Measurements from ENCODE around the gene RABGGTA. TPM values are rescaled to one million over a fixed set of nuclear protein-coding genes. Genes with fewer than 3 reads are reported as not detected.

The RABGGTA gene
- total RNA-seq, 2 experiments from 2014 or later = 24.3 to 27.3 TPM

DNA sequence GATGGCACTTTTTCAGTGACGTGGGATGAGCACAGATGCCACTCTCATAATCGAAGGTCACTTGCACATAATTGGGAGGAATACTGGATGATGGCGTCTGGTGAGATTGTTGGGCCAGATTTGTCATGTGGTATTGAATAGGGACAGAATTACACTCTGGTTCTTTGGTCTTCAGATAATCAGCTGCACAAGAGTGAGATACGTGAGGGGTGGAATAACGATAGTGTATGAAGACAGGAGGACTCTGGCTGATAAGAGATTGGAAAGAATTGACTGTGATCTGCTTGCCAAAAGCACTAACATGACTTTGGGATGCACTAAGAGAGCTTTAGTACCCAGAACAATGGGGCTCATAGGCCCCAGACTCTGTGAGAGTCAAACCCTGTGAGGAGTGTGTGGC lies 7.0 kb upstream of the RABGGTA start:
- Histone ChIP-seq H4K20me1 (ENCODE audit: insufficient read depth, low read length) (no peaks in the 10 kb centered on the region), H3K9me2 (ENCODE audit: insufficient read depth, low read length) (no peaks in the 10 kb centered on the region), H3K4me2 (ENCODE audit: low read length) (no peak overlapping the region), H3K36me3 (ENCODE audit: insufficient read depth, low read length) (no peaks in the 10 kb centered on the region), H3K4me3 (ENCODE audit: low read depth, low read length, poor library complexity, severe bottlenecking) (no peak overlapping the region), H3K9me3 (ENCODE audit: low read length) (no peaks in the 10 kb centered on the region), H3K79me2 (ENCODE audit: insufficient read depth, low read depth, low read length) (no peaks in the 10 kb centered on the region), H3K4me1 (ENCODE audit: insufficient read depth, low read length, poor library complexity, severe bottlenecking) (peaks cover 26% of the 10 kb centered on the region), H2AFZ (ENCODE audit: low read length) (no peak overlapping the region), H3K27ac (ENCODE audit: low read depth, low read length, poor library complexity, severe bottlenecking) (no peak overlapping the region)
- intact Hi-C loops (cut with micrococcal nuclease; ENCODE audit: unreplicated experiment) = no loop called here
- TF ChIP-seq EZH2phosphoT487 (IDR thresholded peaks at IDR 0.05; ENCODE audit: borderline replicate concordance, low read depth, low read length) = no peak
- TF ChIP-seq, protein P1, sequence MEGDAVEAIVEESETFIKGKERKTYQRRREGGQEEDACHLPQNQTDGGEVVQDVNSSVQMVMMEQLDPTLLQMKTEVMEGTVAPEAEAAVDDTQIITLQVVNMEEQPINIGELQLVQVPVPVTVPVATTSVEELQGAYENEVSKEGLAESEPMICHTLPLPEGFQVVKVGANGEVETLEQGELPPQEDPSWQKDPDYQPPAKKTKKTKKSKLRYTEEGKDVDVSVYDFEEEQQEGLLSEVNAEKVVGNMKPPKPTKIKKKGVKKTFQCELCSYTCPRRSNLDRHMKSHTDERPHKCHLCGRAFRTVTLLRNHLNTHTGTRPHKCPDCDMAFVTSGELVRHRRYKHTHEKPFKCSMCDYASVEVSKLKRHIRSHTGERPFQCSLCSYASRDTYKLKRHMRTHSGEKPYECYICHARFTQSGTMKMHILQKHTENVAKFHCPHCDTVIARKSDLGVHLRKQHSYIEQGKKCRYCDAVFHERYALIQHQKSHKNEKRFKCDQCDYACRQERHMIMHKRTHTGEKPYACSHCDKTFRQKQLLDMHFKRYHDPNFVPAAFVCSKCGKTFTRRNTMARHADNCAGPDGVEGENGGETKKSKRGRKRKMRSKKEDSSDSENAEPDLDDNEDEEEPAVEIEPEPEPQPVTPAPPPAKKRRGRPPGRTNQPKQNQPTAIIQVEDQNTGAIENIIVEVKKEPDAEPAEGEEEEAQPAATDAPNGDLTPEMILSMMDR (conservative IDR thresholded peaks at IDR 0.05; ENCODE audit: low read length) = no peak
- POLR2A ChIA-PET = no interaction called here
- no TSS peak for BruUV-seq (replicated peaks)
- CTCF ChIA-PET (ENCODE audit: unreplicated experiment) = no interaction called here
- no peak for DNase-seq (ENCODE audit: low spot score)

DNA sequence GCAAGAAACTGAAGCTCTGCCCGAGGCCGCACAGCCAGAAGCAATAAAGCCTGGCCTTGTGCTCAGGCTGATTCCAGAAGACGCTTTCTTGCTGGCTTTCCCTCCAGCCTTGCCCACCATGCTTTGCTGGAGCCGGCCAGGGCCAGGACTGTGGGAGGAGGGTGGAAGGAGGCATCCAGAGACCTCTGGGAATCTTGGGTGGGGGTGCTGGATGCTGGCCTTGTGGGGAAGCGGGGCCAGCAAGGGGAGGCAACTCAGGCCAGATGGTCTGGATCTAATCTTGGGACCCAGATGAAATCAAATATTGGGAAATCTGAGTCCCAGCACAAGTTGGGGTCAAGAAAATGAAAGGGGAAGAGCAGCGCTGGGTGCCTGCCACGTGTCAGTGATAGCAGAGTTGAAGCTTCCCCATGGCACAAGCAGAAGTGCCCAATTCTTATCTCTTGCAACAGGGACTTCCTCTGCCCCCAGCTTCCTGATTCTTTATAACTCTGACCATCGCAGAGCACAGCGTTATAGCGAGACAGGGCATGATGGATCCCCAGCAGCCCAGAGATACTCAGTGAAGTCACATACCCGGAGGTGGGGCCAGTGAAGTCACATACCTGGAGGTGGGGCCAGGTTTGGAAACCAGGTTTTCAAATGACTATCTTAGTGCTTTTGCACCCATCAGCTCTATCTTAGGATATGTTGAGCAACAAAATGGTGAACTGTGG lies 6.4 kb upstream of the RABGGTA start:
- Histone ChIP-seq H3K79me2 (ENCODE audit: insufficient read depth, low read depth, low read length) (no peaks in the 10 kb centered on the region), H3K4me2 (ENCODE audit: low read length) (no peak overlapping the region), H4K20me1 (ENCODE audit: insufficient read depth, low read length) (no peaks in the 10 kb centered on the region), H3K27ac (ENCODE audit: low read depth, low read length, poor library complexity, severe bottlenecking) (no peak overlapping the region), H3K9me3 (ENCODE audit: low read length) (no peaks in the 10 kb centered on the region), H3K9me2 (ENCODE audit: insufficient read depth, low read length) (no peaks in the 10 kb centered on the region), H3K4me1 (ENCODE audit: insufficient read depth, low read length, poor library complexity, severe bottlenecking) (peaks cover 32% of the 10 kb centered on the region), H2AFZ (ENCODE audit: low read length) (no peak overlapping the region), H3K36me3 (ENCODE audit: insufficient read depth, low read length) (no peaks in the 10 kb centered on the region), H3K4me3 (ENCODE audit: low read depth, low read length, poor library complexity, severe bottlenecking) (no peak overlapping the region)
- DNase-seq (ENCODE audit: low spot score) = no peak
- intact Hi-C loops (cut with micrococcal nuclease; ENCODE audit: unreplicated experiment) = no loop called here
- no peak for TF ChIP-seq EZH2phosphoT487 (IDR thresholded peaks at IDR 0.05; ENCODE audit: borderline replicate concordance, low read depth, low read length)
- TF ChIP-seq, protein P1 (conservative IDR thresholded peaks at IDR 0.05; ENCODE audit: low read length) = no peak
- ChIA-PET POLR2A (interaction anchor here (1.3 kb wide), 1 partner anchor 36 kb away, joined by 4 read pairs; the partner anchor contains the start of gene TINF2), CTCF (ENCODE audit: unreplicated experiment) (no interaction called here)
- BruUV-seq (replicated peaks) = no TSS peak

DNA sequence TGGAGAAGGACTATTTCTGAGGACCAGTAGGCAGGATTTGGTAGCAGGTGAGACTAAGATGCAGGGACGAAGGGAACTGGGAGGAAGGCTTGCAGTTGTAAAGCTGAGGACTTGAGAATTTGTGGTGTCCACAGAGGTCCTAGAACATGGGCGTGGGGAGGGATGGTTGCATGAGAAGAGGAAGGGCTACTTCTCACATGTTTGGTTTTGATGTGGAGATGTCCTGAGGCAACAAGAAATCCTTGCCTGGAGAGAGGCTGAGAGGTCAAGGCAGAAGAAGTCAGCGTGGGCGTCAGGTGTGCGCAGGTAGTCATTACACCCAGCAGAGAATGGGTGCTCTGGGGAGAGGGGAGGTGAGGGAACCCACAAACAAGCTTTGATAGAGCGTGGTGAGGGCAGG lies 5.7 kb upstream of the RABGGTA start:
- Histone ChIP-seq H3K79me2 (ENCODE audit: insufficient read depth, low read depth, low read length) (no peaks in the 10 kb centered on the region), H3K36me3 (ENCODE audit: insufficient read depth, low read length) (no peaks in the 10 kb centered on the region), H3K9me2 (ENCODE audit: insufficient read depth, low read length) (no peaks in the 10 kb centered on the region), H2AFZ (ENCODE audit: low read length) (no peak overlapping the region), H4K20me1 (ENCODE audit: insufficient read depth, low read length) (no peaks in the 10 kb centered on the region), H3K4me1 (ENCODE audit: insufficient read depth, low read length, poor library complexity, severe bottlenecking) (peaks cover 39% of the 10 kb centered on the region), H3K4me2 (ENCODE audit: low read length) (no peak overlapping the region), H3K9me3 (ENCODE audit: low read length) (no peaks in the 10 kb centered on the region), H3K27ac (ENCODE audit: low read depth, low read length, poor library complexity, severe bottlenecking) (no peak overlapping the region), H3K4me3 (ENCODE audit: low read depth, low read length, poor library complexity, severe bottlenecking) (no peak overlapping the region)
- intact Hi-C loops (cut with micrococcal nuclease; ENCODE audit: unreplicated experiment) = no loop called here
- BruUV-seq (replicated peaks) = no TSS peak
- CTCF ChIA-PET (ENCODE audit: unreplicated experiment) = no interaction called here
- no peak for DNase-seq (ENCODE audit: low spot score)
- POLR2A ChIA-PET = interaction anchor here (1.3 kb wide), 1 partner anchor 35 kb away, joined by 4 read pairs; the partner anchor contains the start of gene TINF2
- TF ChIP-seq EZH2phosphoT487 (IDR thresholded peaks at IDR 0.05; ENCODE audit: borderline replicate concordance, low read depth, low read length) = no peak
- TF ChIP-seq, protein P1 (conservative IDR thresholded peaks at IDR 0.05; ENCODE audit: low read length) = no peak

Data from OCI-LY7 (cell line).